GM23338 (cell line): ENCODE measurements around the gene VIP.

ENCODE experiments used
- EZH2 ChIP-seq: fragments of 200-600 bp; sonication (generic); IDR thresholded peaks from one replicate; pipeline ENCODE4 v1.8.0; 2017; ENCODE audit warnings: antibody characterized with exemption, mild to moderate bottlenecking, low read depth; ENCODE audit not compliant: unreplicated experiment
- POLR2AphosphoS5 ChIP-seq: IDR thresholded peaks from 2 replicates; pipeline ENCODE4 v1.6.1; 2016; ENCODE audit warnings: antibody characterized with exemption, low read depth
- TF ChIP-seq, protein P1 (sequence below): IDR thresholded peaks from one replicate; pipeline ENCODE4 v1.6.1; 2018; ENCODE audit warnings: antibody characterized with exemption; ENCODE audit not compliant: unreplicated experiment
- TF ChIP-seq, protein P2 (sequence below), 2 experiments: fragments of 200-600 bp in 1 of 2; sonication (generic) in 1 of 2; conservative IDR thresholded peaks; 2 replicates each; pipeline versions ENCODE4 v1.5.1 to v1.6.1; 2016 to 2017; ENCODE audit warnings: antibody characterized with exemption in 2 of 2, low read depth in 2 of 2, mild to moderate bottlenecking in 2 of 2, moderate library complexity in 1 of 2

DNA sequence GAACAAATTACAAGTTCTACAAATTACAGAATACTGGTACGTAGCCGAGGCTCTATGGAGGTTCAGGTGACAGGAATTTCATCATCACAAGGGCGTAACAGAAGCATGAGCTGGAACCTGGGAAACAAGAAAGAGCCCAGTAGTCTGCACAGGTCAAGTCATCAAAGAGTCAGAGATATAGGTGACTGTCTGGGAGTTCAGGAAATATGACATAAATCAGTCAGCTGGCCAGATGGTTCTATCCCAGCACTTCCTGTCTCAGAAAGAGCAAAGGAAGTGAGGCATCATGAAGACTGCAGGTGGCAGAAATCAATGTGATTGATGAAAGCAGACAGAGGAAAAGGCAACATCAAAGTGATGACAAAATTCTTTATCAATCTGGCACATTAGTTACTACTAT is 29.6 kb upstream of the VIP start:
- TF ChIP-seq POLR2AphosphoS5 (no peak), EZH2 (no peak)
- TF ChIP-seq, protein P1, sequence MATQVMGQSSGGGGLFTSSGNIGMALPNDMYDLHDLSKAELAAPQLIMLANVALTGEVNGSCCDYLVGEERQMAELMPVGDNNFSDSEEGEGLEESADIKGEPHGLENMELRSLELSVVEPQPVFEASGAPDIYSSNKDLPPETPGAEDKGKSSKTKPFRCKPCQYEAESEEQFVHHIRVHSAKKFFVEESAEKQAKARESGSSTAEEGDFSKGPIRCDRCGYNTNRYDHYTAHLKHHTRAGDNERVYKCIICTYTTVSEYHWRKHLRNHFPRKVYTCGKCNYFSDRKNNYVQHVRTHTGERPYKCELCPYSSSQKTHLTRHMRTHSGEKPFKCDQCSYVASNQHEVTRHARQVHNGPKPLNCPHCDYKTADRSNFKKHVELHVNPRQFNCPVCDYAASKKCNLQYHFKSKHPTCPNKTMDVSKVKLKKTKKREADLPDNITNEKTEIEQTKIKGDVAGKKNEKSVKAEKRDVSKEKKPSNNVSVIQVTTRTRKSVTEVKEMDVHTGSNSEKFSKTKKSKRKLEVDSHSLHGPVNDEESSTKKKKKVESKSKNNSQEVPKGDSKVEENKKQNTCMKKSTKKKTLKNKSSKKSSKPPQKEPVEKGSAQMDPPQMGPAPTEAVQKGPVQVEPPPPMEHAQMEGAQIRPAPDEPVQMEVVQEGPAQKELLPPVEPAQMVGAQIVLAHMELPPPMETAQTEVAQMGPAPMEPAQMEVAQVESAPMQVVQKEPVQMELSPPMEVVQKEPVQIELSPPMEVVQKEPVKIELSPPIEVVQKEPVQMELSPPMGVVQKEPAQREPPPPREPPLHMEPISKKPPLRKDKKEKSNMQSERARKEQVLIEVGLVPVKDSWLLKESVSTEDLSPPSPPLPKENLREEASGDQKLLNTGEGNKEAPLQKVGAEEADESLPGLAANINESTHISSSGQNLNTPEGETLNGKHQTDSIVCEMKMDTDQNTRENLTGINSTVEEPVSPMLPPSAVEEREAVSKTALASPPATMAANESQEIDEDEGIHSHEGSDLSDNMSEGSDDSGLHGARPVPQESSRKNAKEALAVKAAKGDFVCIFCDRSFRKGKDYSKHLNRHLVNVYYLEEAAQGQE = no peak
- TF ChIP-seq, protein P2, sequence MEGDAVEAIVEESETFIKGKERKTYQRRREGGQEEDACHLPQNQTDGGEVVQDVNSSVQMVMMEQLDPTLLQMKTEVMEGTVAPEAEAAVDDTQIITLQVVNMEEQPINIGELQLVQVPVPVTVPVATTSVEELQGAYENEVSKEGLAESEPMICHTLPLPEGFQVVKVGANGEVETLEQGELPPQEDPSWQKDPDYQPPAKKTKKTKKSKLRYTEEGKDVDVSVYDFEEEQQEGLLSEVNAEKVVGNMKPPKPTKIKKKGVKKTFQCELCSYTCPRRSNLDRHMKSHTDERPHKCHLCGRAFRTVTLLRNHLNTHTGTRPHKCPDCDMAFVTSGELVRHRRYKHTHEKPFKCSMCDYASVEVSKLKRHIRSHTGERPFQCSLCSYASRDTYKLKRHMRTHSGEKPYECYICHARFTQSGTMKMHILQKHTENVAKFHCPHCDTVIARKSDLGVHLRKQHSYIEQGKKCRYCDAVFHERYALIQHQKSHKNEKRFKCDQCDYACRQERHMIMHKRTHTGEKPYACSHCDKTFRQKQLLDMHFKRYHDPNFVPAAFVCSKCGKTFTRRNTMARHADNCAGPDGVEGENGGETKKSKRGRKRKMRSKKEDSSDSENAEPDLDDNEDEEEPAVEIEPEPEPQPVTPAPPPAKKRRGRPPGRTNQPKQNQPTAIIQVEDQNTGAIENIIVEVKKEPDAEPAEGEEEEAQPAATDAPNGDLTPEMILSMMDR (conservative IDR thresholded peaks at IDR 0.05; ENCODE audit: low read depth in 2 of 2) = no peak
